Measurements from ENCODE around the gene CBLL1.

Gene CBLL1

DNA sequence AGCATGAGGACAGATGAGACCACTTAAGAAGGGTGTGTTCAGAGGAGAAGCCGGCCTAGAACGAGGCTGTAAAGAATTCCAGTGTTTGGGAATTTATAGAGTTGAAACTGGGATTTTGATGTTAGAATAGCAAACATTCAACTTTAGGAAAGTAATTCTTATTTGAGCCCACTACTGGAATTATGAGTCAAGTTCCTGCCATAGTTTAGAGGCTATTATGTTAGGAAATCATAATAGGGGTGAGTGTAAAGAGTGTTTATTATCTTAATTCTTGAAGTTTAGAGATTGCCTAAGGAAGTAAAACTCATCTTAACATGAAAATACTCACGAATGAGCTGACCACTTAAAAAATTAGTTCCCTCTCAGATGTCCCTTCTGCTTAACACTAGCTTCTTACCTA is 2.1 kb downstream of the CBLL1 start:
- DNase-seq: no peak

DNA sequence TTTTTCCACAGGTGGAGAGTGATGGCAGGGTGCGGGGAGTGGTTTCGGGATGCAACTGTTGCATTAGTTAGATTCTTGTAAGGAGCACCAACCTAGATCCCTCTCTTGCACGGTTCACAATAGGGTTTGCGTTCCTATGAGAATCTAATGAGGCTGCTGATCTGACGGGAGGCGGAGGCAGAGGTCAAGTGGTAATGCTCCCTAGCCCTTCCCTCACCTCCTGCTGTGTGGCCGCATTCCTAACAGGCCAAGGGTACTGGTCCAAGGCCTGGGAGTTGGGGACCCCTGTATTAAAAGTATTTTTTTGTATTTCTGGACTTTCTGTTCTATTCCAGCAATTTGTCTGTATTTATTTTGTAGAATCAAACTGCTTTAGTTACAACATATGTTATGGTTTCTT is 7.2 kb downstream of the CBLL1 start:
- no peak for DNase-seq

DNA sequence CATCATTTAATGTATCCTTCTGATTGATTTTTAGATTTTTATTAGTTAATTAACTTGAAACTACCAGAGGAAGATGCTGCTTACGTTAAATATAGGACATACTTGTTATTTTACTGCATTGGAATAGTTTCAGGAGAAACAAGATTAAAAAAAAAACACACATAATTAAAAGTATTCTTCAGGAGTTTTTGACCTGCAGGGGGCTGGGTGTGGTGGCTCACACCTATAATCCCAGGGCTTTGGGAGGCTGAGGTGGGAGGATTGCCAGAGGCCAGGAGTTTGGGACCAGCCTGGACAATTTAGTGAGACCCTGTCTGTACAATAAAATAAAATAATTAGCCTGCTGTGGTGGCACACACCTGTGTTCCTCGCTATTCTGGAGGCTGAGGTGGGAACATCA is 10.7 kb downstream of the CBLL1 start:
- no peak for DNase-seq

DNA sequence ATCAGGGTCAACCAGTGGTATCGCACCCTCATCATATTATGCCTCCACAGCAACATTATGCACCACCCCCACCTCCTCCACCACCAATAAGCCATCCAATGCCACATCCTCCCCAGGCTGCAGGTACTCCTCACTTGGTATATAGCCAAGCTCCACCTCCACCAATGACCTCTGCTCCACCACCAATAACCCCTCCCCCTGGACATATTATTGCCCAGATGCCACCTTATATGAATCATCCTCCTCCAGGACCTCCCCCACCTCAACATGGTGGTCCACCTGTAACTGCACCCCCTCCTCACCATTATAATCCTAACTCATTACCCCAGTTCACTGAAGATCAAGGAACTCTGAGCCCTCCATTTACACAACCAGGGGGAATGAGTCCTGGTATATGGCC is 14.7 kb downstream of the CBLL1 start:
- no peak for DNase-seq

DNA sequence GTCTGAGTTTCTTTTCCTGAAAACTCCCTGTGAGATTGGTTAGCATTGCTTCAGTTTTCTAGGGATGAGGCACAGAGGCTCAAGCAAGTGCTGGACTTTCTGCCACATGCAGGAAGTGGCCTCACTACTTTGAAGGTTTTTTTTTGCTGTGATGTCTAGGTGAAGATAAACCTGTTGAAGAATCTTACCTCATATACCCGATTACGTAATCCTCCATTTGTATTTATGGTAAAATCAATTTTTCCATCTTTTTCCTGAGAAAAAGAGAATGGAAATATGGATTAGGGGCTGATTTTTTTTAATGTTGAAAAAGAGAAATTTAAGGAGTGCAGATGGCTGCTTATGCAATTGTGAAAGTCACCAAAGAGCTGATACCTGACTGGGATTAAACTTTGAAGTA is 23.4 kb downstream of the CBLL1 start:
- no peak for DNase-seq

DNA sequence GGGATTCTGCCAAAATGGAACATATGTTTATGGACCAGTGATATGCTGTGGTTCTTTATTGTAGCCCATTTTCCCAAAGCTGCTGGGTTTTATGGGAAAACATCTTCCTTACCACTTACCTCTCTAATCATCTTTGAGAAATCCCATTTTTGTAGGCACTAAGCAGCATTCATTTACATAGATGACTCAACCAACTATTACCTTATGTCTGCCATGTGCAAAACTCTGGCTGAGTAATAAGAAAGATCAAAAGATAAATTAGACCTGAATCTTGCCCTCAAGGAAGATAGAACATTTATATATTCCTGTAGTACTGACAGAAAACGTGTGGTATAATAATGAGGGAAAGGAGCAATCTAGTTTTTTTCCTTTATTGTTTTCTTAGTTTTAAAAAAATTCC is 24.3 kb downstream of the CBLL1 start:
- DNase-seq: no peak

DNA sequence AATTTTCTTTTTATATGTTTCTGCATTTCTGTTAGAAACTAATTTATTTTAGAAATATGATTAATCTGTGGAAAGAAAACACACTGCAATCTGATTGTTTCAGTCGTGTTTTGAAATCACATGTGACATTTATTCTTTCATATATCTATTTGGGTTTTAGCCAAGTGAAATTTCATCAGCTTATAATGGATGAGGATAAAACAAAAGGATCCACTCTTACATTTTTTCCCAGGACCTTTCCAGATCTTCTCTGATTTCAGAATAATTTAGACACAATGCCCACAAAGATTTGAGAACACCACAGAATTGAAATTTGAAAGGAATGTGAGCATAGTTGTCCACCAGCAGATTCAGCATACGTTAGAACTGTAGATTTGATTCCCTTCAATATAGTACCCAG is 29.1 kb downstream of the CBLL1 start:
- DNase-seq: no peak

DNA sequence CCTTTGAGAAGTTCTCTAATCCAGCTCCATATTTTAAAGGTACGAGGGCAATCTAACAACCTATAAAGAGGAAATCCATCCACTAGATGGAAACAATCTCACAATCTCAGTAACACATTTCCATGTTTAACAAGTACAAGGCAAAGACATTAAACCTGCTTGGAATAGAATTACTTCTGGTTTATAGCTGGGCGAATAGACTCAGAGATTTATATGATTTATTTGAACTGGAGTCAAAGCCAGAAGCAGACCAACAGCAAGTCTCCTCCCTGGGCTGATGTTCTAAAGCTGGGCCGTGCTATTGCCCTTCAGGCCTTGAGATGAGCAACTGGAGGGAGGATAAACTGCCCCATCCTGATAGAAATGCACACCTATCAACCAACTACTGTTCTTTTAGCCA is 33.8 kb downstream of the CBLL1 start:
- no peak for DNase-seq

DNA sequence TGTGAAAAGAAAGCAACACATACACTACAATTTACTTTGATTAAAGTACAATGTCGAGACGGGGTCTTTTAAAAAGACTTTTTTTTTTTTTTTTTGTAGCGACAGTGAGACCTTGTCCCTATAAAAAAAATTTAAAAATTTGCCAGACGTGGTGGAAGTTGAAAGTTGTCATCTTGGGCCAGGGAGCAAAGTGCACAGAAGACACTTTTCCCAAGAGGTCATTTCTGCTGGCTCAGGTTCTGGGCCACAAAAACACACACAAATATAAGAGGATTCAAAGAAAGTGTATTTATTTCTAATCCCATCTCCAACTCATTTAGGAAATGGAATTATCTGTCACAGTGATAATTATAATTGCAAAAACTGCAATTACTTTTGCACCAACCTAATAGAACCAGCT is 34.3 kb downstream of the CBLL1 start:
- no peak for DNase-seq

DNA sequence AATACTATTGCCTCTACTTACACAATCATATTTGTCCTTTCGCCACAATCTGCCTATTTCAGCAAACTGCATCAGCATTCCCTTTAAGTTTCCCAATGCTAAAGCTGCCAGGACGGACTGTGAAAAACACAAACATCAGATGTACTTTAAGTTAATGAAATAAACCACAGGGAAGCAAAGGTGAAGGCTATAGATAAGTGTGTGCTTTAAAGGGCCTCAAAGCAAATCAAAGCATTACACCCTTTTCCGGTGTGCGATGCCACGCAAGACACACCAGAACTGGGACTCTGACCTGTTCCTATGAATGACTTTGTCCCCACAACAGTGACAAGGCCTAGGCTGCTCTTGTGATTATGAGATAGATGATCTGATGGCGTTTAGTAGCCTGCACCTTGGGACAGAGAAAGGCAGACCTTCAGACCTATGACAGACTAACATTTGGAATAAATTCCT is 35.7 kb downstream of the CBLL1 start:
- no peak for DNase-seq

DNA sequence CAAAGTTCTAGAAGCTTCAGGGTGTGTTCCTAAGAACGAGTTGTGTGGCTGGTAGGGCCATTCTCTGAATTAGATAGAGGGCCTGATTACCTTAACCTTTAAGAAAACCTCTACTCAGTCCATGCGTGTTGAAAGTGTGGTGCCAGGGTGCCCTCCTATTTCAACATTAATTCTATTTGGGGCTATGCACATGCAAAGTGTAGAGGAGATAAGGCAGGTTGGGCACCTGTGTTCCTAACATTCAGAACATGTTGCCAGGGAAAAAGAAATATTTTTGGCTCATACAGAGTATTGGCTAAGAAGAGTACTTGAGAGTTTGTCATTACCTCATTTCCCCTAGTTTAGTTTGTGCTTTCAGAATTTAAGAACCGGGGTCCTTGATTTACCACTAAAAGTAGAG is 38.4 kb downstream of the CBLL1 start:
- DNase-seq: no peak

DNA sequence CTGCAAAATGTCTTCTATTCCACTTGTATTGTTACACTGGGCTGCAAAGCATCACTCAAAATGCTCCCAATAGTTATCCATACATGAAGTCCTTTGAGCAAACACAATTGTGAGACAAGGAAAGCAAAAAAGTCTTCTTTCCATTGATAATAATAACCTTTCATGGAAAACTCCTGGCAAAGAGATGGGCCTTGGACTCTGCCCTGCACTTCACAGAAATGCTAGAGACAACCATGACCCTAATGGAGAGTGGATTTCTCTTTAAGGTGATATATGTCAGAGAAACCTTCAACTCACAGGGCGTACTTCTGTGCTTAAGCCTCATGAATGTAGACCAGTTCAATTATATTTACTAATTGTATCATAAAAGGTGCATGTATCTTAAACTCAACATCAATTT is 39.7 kb downstream of the CBLL1 start:
- DNase-seq: no peak

DNA sequence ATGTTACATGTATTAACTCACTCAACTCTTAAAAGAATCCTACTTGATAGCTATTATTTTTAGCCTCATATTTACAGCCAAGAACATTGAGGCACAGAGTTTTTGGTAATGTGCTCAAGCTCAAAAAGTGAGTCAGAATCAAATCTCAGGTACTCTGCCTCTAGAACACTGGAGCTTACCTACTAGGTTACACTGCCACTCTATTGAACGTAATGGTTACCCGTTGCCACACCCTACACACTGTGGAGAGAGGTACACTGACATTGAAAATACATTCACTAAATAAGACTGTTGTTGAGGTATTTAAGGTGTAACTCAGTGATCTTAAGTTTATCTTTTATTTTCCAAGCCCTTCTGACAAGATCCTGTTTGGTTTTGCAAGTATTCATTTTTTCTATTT is 41.2 kb downstream of the CBLL1 start:
- DNase-seq: no peak

DNA sequence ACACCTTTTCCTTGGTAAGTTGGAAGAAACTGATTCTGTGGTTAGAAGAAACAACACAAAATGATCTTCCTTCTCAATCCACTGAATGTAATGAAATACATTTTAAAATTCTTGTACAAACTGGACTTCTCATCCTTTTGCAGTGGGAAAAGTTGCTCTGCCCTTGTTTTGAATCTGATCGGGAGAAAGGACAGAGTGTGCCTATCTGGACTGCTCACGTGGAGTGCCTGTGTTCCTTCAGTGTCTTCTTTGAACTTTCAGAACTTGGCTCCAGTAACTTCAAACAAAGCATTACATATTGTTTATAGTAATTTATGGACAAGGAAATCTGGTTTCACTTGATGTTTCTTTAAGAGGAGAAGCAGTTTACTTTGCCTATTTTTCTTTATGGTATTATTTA is 42.0 kb downstream of the CBLL1 start:
- DNase-seq: no peak

DNA sequence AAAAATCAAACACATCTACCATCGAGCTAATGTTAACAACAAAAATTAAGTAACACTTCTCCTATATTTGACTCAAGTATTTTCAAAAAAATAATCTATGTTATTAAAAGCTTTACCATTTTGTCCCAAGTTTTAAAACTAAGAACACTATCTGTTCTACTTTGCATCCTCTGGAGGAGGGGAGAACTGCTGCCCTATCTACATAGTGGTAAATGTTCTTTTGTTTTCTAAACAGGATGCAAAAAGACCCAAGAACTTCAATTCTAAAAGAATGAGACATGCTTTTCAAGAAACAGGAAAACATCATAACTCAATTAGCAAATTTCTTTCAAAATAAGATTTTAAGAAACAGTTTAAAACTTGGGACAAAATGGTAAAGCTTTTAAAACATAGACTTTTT is 44.3 kb downstream of the CBLL1 start:
- DNase-seq: no peak

DNA sequence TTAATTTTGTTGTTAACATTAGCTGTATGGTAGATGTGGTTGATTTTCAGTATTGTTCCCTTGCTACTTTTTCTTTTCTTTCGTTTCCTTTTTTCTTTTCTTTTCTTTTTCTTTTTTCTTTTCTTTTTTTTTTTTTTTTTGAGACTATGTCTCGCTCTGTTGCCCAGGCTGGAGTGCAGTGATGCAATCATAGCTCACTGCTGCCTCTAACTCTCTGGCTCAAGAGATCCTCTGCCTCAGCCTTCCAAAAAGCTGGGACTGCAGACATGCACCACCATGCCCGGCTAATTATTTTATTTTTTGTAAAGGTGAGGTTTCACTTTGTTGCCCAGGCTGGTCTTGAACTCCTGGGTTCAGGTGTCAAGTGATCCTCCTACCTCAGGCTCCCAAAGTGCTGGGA is 44.7 kb downstream of the CBLL1 start:
- no peak for DNase-seq

DNA sequence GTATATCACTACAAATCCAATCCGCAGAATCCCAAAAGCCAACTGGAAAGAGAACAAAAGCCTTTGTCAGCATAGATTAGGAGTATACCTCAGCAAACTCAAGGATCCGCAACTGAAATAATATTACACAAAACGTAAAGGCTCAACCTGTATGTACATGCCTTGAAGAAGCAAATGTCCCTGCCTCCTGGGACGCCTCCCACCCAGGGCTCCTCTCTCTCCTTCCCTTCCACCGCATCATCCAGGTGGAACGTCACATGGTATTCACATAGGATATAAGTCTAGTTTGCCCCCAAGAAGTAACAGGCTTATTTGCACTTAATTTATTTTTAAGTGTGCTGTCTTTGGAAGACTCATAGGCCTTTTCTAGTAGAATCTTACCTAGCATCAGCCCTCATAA is 45.7 kb downstream of the CBLL1 start:
- no peak for DNase-seq

DNA sequence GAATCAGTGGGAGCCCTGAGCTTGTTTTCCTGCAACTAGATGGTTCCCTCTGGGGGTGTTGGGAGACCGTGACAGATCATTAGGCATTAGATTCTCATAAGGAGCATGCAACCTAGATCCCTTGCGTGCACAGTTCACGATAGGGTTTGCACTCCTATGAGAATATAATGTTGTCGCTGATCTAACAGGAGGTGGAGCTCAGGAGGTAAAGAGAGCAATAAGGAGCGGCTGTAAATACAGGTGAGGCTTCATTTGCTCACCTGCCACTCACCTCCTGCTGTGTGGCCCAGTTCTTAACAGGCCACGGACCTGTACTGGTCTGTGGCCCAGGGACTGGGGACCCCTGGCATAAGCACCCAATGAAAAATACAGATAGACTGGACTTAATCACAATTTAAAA is 48.4 kb downstream of the CBLL1 start:
- DNase-seq: no peak

DNA sequence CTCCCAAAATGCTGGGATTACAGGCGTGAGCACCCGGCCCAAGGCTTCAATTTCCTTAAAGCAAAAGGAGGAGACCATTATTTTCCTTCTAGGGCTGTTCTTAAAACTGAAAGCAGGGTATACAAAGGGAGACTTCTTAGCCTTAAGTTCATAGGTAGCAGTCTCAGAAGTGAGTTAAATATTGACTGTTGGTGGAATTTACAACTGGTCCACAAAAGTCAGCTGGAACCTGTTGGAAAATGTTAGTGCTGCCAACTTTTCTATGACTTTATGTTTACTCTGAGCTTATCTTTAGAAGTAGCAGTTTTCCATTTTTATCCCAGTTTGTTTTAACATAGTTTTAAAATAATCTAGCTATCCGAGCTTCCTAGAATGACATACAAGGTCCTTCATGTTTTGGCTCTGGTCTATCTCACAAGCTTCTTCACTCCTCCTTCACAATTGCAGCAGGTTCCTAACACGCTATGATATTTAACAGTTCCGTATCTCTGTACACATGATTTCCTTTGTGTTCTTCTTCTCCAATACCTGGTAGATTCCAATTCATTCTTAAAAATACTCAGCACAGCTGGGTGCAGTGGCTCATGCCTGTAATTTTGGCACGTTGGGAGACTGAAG is 55.8 kb downstream of the CBLL1 start:
- no peak for DNase-seq

DNA sequence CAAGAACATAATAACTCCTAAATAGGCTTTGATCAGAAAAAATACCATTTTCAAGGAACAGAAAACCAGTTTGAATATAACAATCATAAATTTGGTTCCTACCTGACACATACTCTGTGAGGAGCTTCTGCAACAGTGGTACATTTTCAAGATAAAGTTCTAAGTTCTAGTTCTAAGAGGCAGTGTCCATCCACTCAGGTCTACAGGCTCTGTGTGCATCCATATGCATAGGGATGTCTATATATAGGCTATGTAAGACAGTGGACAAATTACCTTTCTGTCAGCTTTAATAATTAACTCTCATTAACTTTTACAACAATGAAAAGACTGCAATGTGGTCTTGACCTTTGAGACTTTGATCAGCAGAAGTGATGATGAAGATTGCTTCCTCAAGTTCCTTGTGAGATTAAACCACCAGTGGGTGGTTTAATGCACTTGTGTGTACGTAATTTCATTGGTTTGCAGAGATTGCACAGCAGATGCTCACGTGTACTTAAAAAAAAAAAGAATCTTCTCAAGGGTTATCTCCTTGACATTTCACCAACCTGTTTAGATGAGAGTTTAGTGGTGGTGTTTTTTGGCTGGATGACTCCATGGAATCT is 59.2 kb downstream of the CBLL1 start, which contains the start of gene SLC26A3:
TSS of gene SLC26A3 (minus strand) at position 215 of the 602 bp plus-strand sequence. CDS start 8,714 bp downstream, outside the sequence.
- DNase-seq: no peak

DNA sequence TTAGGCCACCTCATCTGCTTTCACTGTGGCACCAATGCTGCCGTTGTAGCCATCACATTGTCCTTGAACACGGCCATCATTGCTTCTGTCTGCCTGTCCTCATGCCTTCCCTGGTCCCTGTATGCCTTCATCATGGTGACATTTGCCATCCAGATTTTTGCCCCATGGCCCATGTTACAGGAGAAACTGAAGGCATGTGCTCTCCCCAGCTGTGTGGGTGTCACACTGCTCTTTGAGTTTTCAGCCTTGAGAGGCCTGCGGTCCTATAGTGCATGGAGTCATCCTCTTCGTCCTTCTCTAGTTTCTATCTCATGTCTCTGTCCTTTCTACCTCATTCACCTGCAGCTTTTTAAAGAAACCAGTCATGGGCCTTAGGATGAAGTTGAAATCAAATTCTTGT is 65.2 kb downstream of the CBLL1 start:
- DNase-seq: no peak

DNA sequence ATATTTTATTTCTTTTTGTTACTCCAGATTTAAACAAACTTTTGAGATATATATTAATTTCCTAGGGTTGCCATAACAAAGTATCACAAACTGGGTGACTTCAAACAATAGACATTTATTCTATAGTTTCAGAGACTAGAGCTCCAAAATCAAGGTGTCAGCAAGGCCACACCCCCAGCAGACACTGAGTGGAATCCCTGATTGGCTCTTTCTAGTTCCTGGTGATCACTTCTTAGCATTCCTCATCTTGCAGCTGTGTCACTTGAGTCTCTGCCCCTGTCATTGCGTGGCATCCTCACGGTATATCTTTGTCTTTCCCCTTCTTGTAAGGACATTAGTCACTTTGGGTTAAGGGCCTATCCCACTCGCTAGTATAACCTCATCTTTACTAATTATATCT is 66.7 kb downstream of the CBLL1 start:
- no peak for DNase-seq
